Activated CD8-positive, alpha-beta T cell treated with anti-CD3 and anti-CD28 coated beads for 36 hours (primary cell): ENCODE measurements around the gene DDX47. TPM values are rescaled to one million over a fixed set of nuclear protein-coding genes. Genes with fewer than 3 reads are reported as not detected.

ENCODE experiments used
- ATAC-seq: fragments of 200-7000 bp; cut with Tn5 transposase; one replicate; pipeline ENCODE4 v1.10.0; 2021; ENCODE audit warnings: mild to moderate bottlenecking, moderate library complexity
- CTCF ChIA-PET: fragments of 350-600 bp; sonication (Branson Sonifier 250); formaldehyde crosslinking; loops from one replicate; lab custom pipeline; 2021; ENCODE audit warnings: antibody characterized with exemption; lab: Charles Lee
- POLR2A ChIA-PET: fragments of 350-600 bp; sonication (Branson Sonifier 250); formaldehyde crosslinking; loops from one replicate; lab custom pipeline; 2021; ENCODE audit warnings: antibody characterized with exemption; lab: Charles Lee
- DNase-seq: peaks from one replicate; pipeline ENCODE4 v3.0.0-alpha.2; 2020
- H3K27ac Mint-ChIP-seq: one replicate; pipeline ENCODE4 v1.8.0; 2021; ENCODE audit warnings: mild to moderate bottlenecking, mixed read lengths
- H3K27me3 Mint-ChIP-seq: one replicate; pipeline ENCODE4 v1.8.0; 2021; ENCODE audit warnings: mixed read lengths
- H3K36me3 Mint-ChIP-seq: one replicate; pipeline ENCODE4 v1.8.0; 2021; ENCODE audit warnings: low read depth, mixed read lengths
- H3K4me1 Mint-ChIP-seq: one replicate; pipeline ENCODE4 v1.8.0; 2021; ENCODE audit warnings: low read depth, mixed read lengths
- H3K4me3 Mint-ChIP-seq: one replicate; pipeline ENCODE4 v1.8.0; 2021; ENCODE audit warnings: mild to moderate bottlenecking, moderate library complexity, mixed read lengths
- H3K9me3 Mint-ChIP-seq: one replicate; pipeline ENCODE4 v1.8.0; 2021; ENCODE audit warnings: mixed read lengths
- CTCF ChIP-seq: fragments of 200-600 bp; IDR thresholded peaks from one replicate; pipeline ENCODE4 v1.8.0; 2022; ENCODE audit warnings: antibody characterized with exemption, mild to moderate bottlenecking
- intact Hi-C: fragments of 100-400 bp; cut with micrococcal nuclease; formaldehyde crosslinking; loops from one replicate; pipeline ENCODE4 v1.10.0; 2022
- total RNA-seq, 2 experiments: library from RNA; stranded (reverse); gene quantifications; one replicate each; pipeline ENCODE4 v1.2.3, GENCODE V29; 2021

DDX47 gene
- total RNA-seq, 2 experiments from 2014 or later = 86.0 to 96.9 TPM

GRCh38 chr12:12864243-12864642 lies 51.1 kb downstream of the DDX47 start:
- Mint-ChIP-seq H3K4me1 (no peaks in the 10 kb centered on the region), H3K27ac (no peak overlapping the region), H3K27me3 (no peaks in the 10 kb centered on the region), H3K4me3 (no peak overlapping the region), H3K36me3 (peaks cover 13% of the 10 kb centered on the region), H3K9me3 (no peaks in the 10 kb centered on the region)
- POLR2A ChIA-PET = no interaction called here
- intact Hi-C loops = no loop called here
- CTCF ChIA-PET = no interaction called here
- DNase-seq (no peak), ATAC-seq (no peak)
- no peak for TF ChIP-seq CTCF

GRCh38 chr12:12868477-12869235 lies 55.5 kb downstream of the DDX47 start:
- TF ChIP-seq CTCF = no peak
- intact Hi-C loops = no loop called here
- Mint-ChIP-seq H3K27me3 (no peaks in the 10 kb centered on the region), H3K4me3 (no peak overlapping the region), H3K36me3 (peaks cover 7% of the 10 kb centered on the region), H3K9me3 (no peaks in the 10 kb centered on the region), H3K27ac (no peak overlapping the region), H3K4me1 (no peaks in the 10 kb centered on the region)
- CTCF ChIA-PET = interaction anchor here (1.0 kb wide), 1 partner anchor 79 kb away, joined by 4 read pairs; no protein-coding TSS in a partner anchor
- POLR2A ChIA-PET = no interaction called here
- DNase-seq (no peak), ATAC-seq (no peak)

GRCh38 chr12:12870465-12870864 lies 57.3 kb downstream of the DDX47 start:
- H3K27ac Mint-ChIP-seq = no peak overlapping the region
- intact Hi-C loops = no loop called here
- no peaks in the 10 kb centered on the region for H3K27me3 Mint-ChIP-seq
- H3K9me3 Mint-ChIP-seq = no peaks in the 10 kb centered on the region
- TF ChIP-seq CTCF = no peak
- no peak overlapping the region for H3K4me3 Mint-ChIP-seq
- peaks cover 3% of the 10 kb centered on the region for H3K36me3 Mint-ChIP-seq
- ATAC-seq (no peak), DNase-seq (no peak)
- ChIA-PET POLR2A (no interaction called here), CTCF (no interaction called here)
- H3K4me1 Mint-ChIP-seq = no peaks in the 10 kb centered on the region

GRCh38 chr12:12871587-12872138 lies 58.5 kb downstream of the DDX47 start:
- Mint-ChIP-seq H3K36me3 (peaks cover 3% of the 10 kb centered on the region), H3K27ac (no peak overlapping the region), H3K4me3 (no peak overlapping the region), H3K4me1 (no peaks in the 10 kb centered on the region), H3K9me3 (no peaks in the 10 kb centered on the region), H3K27me3 (no peaks in the 10 kb centered on the region)
- DNase-seq (no peak), ATAC-seq (no peak)
- POLR2A ChIA-PET = interaction anchor here (1.4 kb wide), 1 partner anchor 19 kb away, joined by 4 read pairs; no protein-coding TSS in a partner anchor
- CTCF ChIA-PET = no interaction called here
- no peak for TF ChIP-seq CTCF
- intact Hi-C loops = no loop called here
